GM23248 (cell line): ENCODE data around the gene KRTAP4-9.
"Not testable (repeated sequence)": the region's sequence is repeated elsewhere in the genome, so short reads cannot be mapped to it uniquely, and the experiment has no call there.

Experiments used
- EZH2 ChIP-seq: fragments of 200-600 bp; sonication (generic); IDR thresholded peaks from 2 replicates; pipeline ENCODE4 v1.6.1; 2018; ENCODE audit warnings: antibody characterized with exemption, mild to moderate bottlenecking; ENCODE audit not compliant: insufficient read depth, poor library complexity, severe bottlenecking
- EZH2phosphoT487 ChIP-seq: fragments of 200-600 bp; sonication (generic); IDR thresholded peaks from 2 replicates; pipeline ENCODE4 v1.6.1; 2018; ENCODE audit warnings: antibody characterized with exemption, moderate library complexity, mild to moderate bottlenecking, low read depth; ENCODE audit not compliant: insufficient read depth

- not testable (repeated sequence) for TF ChIP-seq EZH2, EZH2phosphoT487
Observed at GRCh38 chr17:41123292-41123990, 18.3 kb downstream of the KRTAP4-9 start.
